HEK293T (cell line): ENCODE data around the gene DNAH7.

Experiments used
- BHLHE40 ChIP-seq: fragments of 450-650 bp; IDR thresholded peaks from 2 replicates; pipeline ENCODE4 v1.6.1; 2016; ENCODE audit warnings: mild to moderate bottlenecking, moderate library complexity, borderline replicate concordance
- CTBP1 ChIP-seq: fragments of 450-650 bp; IDR thresholded peaks from 2 replicates; pipeline ENCODE4 v1.6.1; 2016; ENCODE audit warnings: borderline replicate concordance
- ELF4 ChIP-seq: fragments of 450-650 bp; IDR thresholded peaks from 2 replicates; pipeline ENCODE4 v1.6.1; 2017; ENCODE audit warnings: antibody characterized with exemption
- FOXA1 ChIP-seq: fragments of 450-650 bp; IDR thresholded peaks from 2 replicates; pipeline ENCODE4 v1.6.1; 2016; ENCODE audit warnings: mild to moderate bottlenecking
- FOXK2 ChIP-seq: fragments of 450-650 bp; IDR thresholded peaks from 2 replicates; pipeline ENCODE4 v1.6.1; 2016; ENCODE audit warnings: mild to moderate bottlenecking
- FOXM1 ChIP-seq: fragments of 450-650 bp; IDR thresholded peaks from 2 replicates; pipeline ENCODE4 v1.6.1; 2017; ENCODE audit warnings: mild to moderate bottlenecking, borderline replicate concordance
- HDGF ChIP-seq: fragments of 450-650 bp; IDR thresholded peaks from 2 replicates; pipeline ENCODE4 v1.6.1; 2017; ENCODE audit warnings: antibody characterized with exemption, borderline replicate concordance
- LEF1 ChIP-seq: fragments of 450-650 bp; IDR thresholded peaks from 2 replicates; pipeline ENCODE4 v1.6.1; 2017; ENCODE audit warnings: mild to moderate bottlenecking, borderline replicate concordance
- NFRKB ChIP-seq: fragments of 450-650 bp; IDR thresholded peaks from 2 replicates; pipeline ENCODE4 v1.6.1; 2016; ENCODE audit warnings: mild to moderate bottlenecking, moderate library complexity
- PKNOX1 ChIP-seq: fragments of 450-650 bp; IDR thresholded peaks from 2 replicates; pipeline ENCODE4 v1.6.1; 2016
- SP1 ChIP-seq: fragments of 450-650 bp; IDR thresholded peaks from 2 replicates; pipeline ENCODE4 v1.6.1; 2017
- SUZ12 ChIP-seq: fragments of 450-650 bp; IDR thresholded peaks from 2 replicates; pipeline ENCODE4 v1.6.1; 2016; ENCODE audit warnings: mild to moderate bottlenecking
- TARDBP ChIP-seq: fragments of 450-650 bp; IDR thresholded peaks from 2 replicates; pipeline ENCODE4 v1.6.1; 2016
- ZNF384 ChIP-seq: fragments of 450-650 bp; IDR thresholded peaks from 2 replicates; pipeline ENCODE4 v1.6.1; 2016

GRCh38 chr2:195909926-195910325 is 158.7 kb downstream of the DNAH7 start:
- TF ChIP-seq BHLHE40 (no peak), PKNOX1 (no peak), LEF1 (no peak), SP1 (no peak), FOXA1 (no peak), ELF4 (no peak), NFRKB (no peak), CTBP1 (no peak), HDGF (no peak), SUZ12 (no peak), FOXK2 (no peak), ZNF384 (no peak), FOXM1 (no peak), TARDBP (no peak)
